Frontal cortex (tissue), 4 donors: ENCODE data around the gene AHRR. TPM values are rescaled to one million over a fixed set of nuclear protein-coding genes. Genes with fewer than 3 reads are reported as not detected.
"Not testable (repeated sequence)": the region's sequence is repeated elsewhere in the genome, so short reads cannot be mapped to it uniquely, and the experiment has no call there.

Experiments
- DNase-seq, 2 donors: peaks; one replicate each; pipeline ENCODE4 v3.0.0; 2012; ENCODE audit warnings: low spot score in 2 of 2
- FAIRE-seq: peaks from 2 replicates; lab custom pipeline; 2012; peaks lifted over from hg19 to GRCh38; lab: Jason Lieb, UNC
- total RNA-seq: library from RNA; depleted of rRNA; stranded (reverse); fragments of >200 nt; gene quantifications from one replicate; pipeline ENCODE4 v1.2.3, GENCODE V29; 2014
- donor health status: control.
- donor health status: control.
- donor health status: control.

AHRR gene
- total RNA-seq, 1 donor from 2014 or later, result 1.2 TPM

DNA sequence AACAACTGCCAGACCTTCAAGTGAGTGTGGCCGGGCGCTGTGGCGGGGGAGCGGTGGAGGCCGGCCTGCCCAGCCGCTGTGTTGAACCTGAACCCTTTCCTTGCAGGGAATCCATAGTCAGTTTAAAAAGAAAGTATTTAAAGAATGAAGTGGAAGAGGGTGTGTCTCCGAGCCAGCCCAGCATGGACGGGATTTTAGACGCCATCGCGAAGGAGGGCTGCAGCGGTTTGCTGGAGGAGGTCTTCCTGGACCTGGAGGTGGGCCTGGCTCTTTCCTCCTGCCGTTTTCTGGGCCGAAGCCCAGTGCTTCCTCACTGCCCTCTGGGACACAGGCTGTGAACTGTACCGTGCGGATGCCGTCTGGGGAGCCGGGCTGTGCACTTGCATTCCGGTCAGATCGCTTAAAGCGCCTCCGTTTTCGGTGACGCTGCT is 140.6 kb downstream of the AHRR start:
- no peak for FAIRE-seq
- no peak for DNase-seq

DNA sequence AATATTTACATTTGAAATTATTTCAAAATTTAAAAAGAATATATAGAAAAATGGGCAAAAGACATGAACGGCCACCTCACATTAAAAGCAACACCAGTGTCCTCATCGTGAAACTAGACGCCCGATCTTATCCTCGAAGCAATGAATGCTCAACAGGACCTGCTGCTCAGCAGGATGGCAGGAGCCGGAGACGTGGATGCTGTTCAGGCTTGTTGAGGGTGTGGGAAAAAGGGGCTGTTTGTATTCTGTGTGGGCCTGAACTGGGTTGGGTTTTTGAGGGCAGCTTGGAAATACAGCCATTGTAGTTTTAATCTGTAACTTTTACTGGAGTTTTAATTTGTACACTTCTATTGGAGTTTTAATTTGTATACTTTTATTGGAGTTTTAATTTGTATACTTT is 141.8 kb downstream of the AHRR start:
- no peak for FAIRE-seq
- no peak for DNase-seq

GRCh38 chr5:463952-464351 is 142.4 kb downstream of the AHRR start:
- FAIRE-seq, result no peak
- no peak for DNase-seq

DNA sequence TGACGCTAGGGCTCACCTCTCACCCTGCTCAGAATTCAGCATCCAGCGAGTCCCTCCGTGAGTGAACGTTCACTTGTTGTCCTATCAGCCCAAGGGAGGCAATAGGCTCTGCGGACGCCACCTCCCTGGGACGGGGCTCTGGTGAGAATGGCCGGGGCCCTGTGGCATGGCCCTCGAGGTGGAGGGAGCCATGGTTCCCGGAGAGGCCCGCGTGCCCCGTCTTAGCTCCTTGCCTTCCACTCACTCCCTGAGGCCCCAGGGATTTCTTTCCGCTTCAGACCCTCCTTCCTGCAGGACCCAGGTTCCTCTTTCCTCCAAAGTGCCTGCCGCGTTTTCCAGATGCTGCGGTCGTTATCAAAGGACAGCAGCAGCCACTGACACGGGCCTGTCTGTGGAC is 142.9 kb downstream of the AHRR start:
- no peak for DNase-seq
- FAIRE-seq, result no peak

DNA sequence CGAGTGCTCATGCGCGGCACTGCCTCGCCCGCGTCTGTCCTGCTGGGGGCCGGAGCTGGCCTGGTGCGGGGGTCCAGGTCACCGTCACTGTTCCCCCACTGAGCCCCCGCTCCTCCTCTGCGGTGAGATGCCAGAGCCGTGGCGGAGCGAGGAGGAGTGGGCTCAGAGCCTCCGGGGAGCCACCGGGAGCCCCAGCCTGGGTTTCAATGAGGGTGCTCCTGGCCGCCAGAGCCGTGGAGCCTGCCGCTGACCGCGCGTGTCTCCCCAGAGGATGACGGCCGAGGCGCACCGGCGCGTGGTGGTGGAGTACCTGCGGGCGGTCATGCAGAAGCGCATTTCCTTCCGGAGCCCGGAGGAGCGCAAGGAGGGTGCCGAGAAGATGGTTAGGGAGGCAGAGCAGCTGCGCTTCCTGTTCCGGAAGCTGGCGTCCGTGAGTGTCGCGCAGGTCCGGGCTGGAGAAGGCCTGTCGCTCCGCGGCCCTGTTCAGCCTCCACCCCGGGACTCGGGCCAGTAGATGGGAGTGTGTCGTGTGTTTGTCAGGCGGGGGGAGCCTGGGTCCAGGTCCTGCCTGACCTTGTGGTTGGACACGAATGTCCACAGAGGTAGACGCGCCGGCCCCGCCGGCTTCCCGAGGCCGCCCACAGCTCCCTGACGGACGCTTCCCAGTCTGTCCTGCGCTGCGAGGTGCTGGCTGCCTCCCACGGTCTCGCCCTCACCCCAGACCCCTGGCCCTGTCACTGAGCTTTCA is 143.5 kb downstream of the AHRR start:
- FAIRE-seq (no peak), DNase-seq (no peak)

GRCh38 chr5:465591-466403 is 144.3 kb downstream of the AHRR start:
- DNase-seq, result no peak
- no peak for FAIRE-seq

DNA sequence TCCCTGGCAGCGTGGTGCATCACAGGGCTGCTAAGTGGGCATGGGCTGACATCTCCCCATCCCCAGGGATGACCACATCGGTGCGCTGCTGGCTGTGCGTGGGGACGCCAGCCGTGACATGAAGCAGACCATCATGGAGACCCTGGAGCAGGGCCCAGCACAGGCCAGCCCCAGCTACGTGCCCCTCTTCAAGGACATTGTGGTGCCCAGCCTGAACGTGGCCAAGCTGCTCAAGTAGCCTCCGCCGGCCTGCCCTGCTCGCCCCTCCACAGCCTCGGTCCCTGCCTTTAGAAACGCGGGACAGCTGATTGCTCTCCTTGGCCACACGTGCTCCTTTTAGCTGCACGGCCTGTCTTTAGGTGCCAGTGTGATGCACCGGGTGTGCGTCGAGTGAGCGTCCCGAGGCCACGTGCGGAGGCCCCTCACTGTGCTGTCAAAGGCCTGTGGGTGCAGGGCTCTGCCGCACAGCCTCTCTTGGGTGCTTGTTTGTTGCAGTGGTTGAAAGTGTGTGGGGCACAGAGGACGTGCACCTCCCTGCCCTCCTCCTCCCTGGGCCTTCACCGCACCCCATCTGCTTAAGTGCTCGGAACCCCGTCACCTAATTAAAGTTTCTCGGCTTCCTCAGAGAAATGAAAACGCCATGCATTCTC is 145.3 kb downstream of the AHRR start:
- no peak for DNase-seq
- FAIRE-seq, result no peak

DNA sequence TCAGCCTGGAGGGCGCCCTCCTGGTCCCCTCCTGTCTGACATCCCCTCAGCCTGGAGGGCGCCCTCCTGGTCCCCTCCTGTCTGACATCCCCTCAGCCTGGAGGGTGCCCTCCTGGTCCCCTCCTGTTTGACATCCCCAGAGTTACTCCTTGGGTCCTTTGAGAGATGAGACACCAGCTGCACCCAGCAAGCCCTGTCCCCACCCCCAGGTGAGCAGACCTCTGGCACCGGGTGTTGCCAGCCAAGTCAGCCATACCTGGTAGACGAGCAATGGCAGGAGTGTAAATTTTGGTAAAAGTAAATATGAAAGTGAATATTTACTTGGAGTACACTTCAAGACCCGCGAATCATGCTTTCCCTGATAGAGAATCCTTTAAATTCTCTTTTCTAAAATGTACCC is 146.9 kb downstream of the AHRR start:
- FAIRE-seq, result no peak
- no peak for DNase-seq

- FAIRE-seq (no peak), DNase-seq (no peak)
These were observed 148.4 kb downstream of the AHRR start for GRCh38 chr5:469752-470483.

DNA sequence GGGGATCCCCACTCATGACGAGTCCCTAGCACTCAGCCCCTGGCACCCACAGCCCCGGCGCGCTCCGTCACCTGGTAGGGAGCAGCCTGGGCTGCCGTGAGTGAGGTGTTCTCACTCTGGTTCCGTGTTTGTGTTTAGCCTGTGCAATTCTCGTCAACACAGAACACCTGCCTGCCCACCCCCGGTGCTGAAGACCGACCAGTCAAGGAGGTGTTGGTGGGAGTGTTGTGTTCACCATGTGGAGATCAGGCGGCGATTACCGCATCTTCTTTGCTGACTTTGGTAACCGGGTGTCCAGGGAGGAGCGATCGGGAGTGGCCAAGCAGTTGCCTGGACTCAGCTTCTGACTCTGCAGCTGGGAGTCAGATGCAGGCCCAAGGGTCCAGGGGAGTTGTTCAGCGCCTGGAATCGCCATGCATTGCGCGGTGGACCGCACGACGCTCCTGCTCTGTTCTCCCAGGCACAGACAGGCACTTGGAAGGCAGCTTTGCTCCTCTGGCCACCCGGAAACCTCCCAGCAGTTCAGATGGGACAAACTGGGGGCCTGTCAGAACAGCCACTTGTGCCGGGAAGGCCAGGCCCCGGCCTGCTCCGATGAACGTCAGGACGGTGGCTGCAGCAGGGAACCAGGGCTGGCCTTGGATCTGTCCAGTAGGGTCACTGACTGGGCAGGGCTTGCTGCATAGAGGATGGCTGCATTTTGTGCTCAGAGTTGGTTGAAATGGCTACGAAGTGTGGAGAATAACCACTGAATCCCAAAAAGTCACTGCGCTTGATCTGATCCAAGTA is 149.6 kb downstream of the AHRR start:
- no peak for DNase-seq
- no peak for FAIRE-seq

- DNase-seq, result peak in 1 of 2 donors; percentile 31
These were observed 150.2 kb downstream of the AHRR start for GRCh38 chr5:471750-472058.

GRCh38 chr5:472076-472655 is 150.7 kb downstream of the AHRR start:
- peak in 1 of 2 donors; percentile 39 for DNase-seq
- no peak for FAIRE-seq

More at GRCh38 chr5:471750-472058, 150.2 kb downstream of the AHRR start:
- FAIRE-seq, result no peak

GRCh38 chr5:472656-473550 is 151.4 kb downstream of the AHRR start:
- DNase-seq (peak; percentile 100), FAIRE-seq (no peak)

DNA sequence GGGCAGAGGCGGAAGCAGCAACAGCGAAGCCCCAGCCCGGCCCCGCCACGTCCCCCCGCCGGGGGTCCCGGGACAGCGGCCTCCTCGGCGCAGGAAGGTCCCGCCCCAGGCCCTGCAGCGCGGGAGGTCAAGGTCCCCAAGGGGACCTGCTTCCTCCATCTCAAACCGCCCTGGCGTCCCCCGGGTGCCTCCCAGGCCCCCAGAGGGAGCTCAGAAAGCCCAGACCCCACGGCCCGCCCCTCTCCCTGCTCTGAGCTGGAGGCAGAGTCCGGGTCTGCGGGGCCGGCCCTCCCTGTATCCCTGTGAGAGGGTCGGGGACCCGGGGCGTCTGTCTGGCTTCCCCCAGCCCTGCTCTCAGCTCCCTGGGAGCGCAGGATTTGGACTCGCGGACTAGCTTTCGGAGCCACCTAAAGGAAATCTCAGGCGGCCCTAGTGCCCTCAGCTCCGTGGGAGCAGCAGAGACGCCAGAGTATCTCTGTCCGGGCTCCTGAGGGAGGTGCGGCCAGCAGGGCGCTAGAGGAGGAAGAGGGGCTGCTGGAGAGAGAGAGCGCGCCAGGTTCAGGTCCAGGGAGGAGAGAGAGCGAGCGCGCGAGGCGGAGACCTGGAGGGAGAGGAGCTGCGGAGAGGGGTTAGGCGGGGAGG is 152.2 kb downstream of the AHRR start:
- DNase-seq (peak in 1 of 2 donors; percentile 54), FAIRE-seq (no peak)

DNA sequence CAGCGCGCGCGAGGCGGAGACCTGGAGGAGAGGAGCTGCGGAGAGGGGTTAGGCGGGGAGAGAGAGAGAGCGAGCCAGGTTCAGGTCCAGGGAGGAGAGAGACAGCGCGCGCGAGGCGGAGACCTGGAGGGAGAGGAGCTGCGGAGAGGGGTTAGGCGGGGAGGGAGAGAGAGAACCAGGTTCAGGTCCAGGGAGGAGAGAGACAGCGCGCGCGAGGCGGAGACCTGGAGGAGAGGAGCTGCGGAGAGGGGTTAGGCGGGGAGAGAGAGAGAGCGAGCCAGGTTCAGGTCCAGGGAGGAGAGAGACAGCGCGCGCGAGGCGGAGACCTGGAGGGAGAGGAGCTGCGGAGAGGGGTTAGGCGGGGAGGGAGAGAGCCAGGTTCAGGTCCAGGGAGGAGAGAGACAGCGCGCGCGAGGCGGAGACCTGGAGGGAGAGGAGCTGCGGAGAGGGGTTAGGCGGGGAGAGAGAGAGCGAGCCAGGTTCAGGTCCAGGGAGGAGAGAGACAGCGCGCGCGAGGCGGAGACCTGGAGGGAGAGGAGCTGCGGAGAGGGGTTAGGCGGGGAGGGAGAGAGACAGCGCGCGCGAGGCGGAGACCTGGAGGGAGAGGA is 152.8 kb downstream of the AHRR start:
- FAIRE-seq, DNase-seq: not testable (repeated sequence)

DNA sequence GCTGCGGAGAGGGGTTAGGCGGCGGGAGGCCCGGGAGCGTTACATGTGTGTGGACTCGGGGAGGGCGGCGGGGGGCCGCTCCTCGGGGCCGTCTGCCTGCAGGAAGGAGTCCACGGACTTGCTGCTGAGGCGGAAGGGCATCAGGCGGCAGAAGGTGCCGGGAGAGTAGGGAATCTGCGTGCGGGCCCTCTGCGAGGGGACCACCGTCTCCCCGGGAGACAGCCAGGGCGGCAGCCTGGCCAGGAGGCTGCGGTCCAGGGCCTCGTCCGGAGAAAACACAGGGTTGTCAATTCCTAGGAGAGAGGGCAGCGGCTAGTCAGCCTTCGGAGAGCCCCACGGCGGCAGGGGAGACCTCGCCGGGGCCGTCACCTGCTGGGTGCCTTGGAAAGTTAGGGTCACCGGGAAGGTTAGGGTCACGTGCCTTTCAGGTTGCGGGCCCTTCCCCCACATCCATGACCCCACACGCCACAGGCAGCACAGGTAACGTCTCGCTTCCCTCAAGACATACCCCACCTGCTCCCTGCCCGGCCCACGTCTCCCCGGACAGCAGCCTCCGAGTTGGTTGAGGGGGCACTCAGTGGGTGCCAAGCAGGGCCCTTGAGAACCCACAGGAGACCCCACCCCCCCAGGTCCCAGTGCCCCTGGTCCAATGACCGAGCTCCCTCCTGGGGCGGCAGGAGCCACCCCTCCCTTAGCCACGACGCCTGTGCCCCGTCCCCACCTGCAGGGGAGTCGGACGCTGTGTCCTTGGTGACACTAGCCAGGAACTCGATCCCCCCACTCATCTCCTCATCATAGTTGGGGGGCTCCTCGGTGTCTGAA is 153.5 kb downstream of the AHRR start:
- DNase-seq, result no peak
- FAIRE-seq, result no peak
